Thyroid gland (tissue), 4 donors: Measurements from ENCODE around the gene DNAH3.

Source experiments
- POLR2A ChIP-seq, 2 donors: fragments of 450-650 bp; IDR thresholded peaks; one replicate each; pipeline ENCODE4 v1.6.1; 2017; ENCODE audit warnings: antibody characterized with exemption in 2 of 2, mild to moderate bottlenecking in 2 of 2, moderate library complexity in 1 of 2
- TF ChIP-seq, protein P1 (sequence below), 6 experiments: fragments of 200-600 bp in 3 of 6; fragments of 450-650 bp in 3 of 6; sonication (generic) in 3 of 6; IDR thresholded peaks; one replicate each; pipeline ENCODE4 v1.5.1; 2016 to 2019; ENCODE audit warnings: antibody characterized with exemption in 6 of 6, mild to moderate bottlenecking in 2 of 6, inconsistent platforms in 1 of 6, moderate library complexity in 1 of 6

DNA sequence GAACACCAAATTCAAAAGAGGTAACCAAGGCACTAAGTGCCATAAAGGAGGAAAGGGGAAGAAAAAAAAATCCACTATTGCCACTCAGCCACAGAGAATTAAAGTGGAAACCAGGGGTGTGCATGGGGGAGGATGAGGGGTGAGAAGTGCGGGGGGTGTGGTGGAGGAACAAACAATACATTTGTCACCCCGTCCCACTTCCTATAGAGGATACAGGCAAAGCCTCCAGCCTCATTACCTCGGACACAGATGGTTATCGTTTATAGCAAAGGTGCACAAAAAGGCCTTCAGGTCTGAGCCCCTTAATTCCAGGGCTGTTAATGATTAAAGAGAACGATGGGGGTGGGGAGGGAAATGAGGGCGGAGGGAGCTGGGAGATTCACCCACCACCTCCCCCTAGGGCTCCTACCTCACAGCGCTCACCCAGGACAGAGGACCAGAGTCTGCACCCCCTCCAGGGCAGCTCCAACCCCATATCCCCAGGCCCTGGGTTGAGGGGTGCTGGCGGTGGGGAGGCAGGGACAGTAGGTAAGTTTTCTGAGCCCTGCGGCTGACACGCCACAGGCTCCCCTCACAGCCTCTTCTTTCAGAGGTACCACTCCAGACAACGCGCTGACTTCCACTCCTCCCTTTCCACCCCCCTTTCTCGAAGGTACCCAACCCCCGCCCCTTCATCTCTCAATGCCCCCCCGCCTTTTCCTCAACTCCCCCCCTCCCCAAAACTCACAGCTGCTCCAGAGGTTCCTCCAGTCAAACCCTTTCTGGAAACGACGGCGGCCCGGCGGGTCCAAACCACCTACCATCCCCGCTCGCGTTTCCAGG, 251.0 kb downstream of the DNAH3 start:
- TF ChIP-seq, protein P1, sequence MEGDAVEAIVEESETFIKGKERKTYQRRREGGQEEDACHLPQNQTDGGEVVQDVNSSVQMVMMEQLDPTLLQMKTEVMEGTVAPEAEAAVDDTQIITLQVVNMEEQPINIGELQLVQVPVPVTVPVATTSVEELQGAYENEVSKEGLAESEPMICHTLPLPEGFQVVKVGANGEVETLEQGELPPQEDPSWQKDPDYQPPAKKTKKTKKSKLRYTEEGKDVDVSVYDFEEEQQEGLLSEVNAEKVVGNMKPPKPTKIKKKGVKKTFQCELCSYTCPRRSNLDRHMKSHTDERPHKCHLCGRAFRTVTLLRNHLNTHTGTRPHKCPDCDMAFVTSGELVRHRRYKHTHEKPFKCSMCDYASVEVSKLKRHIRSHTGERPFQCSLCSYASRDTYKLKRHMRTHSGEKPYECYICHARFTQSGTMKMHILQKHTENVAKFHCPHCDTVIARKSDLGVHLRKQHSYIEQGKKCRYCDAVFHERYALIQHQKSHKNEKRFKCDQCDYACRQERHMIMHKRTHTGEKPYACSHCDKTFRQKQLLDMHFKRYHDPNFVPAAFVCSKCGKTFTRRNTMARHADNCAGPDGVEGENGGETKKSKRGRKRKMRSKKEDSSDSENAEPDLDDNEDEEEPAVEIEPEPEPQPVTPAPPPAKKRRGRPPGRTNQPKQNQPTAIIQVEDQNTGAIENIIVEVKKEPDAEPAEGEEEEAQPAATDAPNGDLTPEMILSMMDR (IDR thresholded peaks at IDR 0.05): no peak
- no peak for TF ChIP-seq POLR2A (IDR thresholded peaks at IDR 0.05)
